CD14-positive monocyte (primary cell): Measurements from ENCODE around the gene RPL3. TPM values are rescaled to one million over a fixed set of nuclear protein-coding genes. Genes with fewer than 3 reads are reported as not detected.

Experiments
- DNase-seq, 3 donors: peaks; one replicate each; pipeline ENCODE4 v3.0.0-alpha.2; 2011 to 2022
- H2AFZ ChIP-seq: 2 replicates; pipeline ENCODE4 v1.6.0; 2012; ENCODE audit warnings: mild to moderate bottlenecking, low read depth, low read length, inconsistent platforms; ENCODE audit not compliant: insufficient read depth, poor library complexity, severe bottlenecking
- H3K27ac ChIP-seq, 2 donors: 1 replicate in 1 of 2; 2 replicates in 1 of 2; pipeline ENCODE4 v1.5.1; 2012 to 2013; ENCODE audit warnings: low read length in 2 of 2, control low read depth in 1 of 2, inconsistent platforms in 1 of 2, low read depth in 1 of 2, mild to moderate bottlenecking in 1 of 2
- H3K27me3 ChIP-seq, 2 donors: one replicate each; pipeline versions ENCODE4 v1.6.0 to v1.6.1; 2011 to 2013; ENCODE audit warnings: low read length in 2 of 2; ENCODE audit not compliant: control insufficient read depth in 2 of 2, insufficient read depth in 2 of 2
- H3K36me3 ChIP-seq, 2 donors: replicated peaks in 1 of 2; 1 replicate in 1 of 2; 2 replicates in 1 of 2; pipeline versions ENCODE4 v1.5.1 to v1.6.1; 2012 to 2013; ENCODE audit warnings: low read length in 2 of 2, control low read depth in 1 of 2, inconsistent platforms in 1 of 2, mild to moderate bottlenecking in 1 of 2; ENCODE audit not compliant: insufficient read depth in 2 of 2, control insufficient read depth in 1 of 2
- H3K4me1 ChIP-seq, 2 donors: 1 replicate in 1 of 2; 2 replicates in 1 of 2; pipeline versions ENCODE4 v1.5.1 to v1.6.1; 2012 to 2013; ENCODE audit warnings: low read length in 2 of 2, control low read depth in 1 of 2, inconsistent platforms in 1 of 2, mild to moderate bottlenecking in 1 of 2, moderate library complexity in 1 of 2; ENCODE audit not compliant: insufficient read depth in 2 of 2, control insufficient read depth in 1 of 2
- H3K4me2 ChIP-seq: replicated peaks from 2 replicates; pipeline ENCODE3; 2012; ENCODE audit warnings: low read length, moderate library complexity, mild to moderate bottlenecking; ENCODE audit not compliant: poor library complexity, severe bottlenecking; ENCODE audit errors: extremely low read depth
- H3K4me3 ChIP-seq, 3 experiments: fragments of 200-600 bp in 1 of 3; sonication (generic) in 1 of 3; replicated peaks in 1 of 3; 1 replicate in 2 of 3; 2 replicates in 1 of 3; pipeline ENCODE4 v1.5.1; 2011 to 2013; ENCODE audit warnings: low read length in 3 of 3, mild to moderate bottlenecking in 3 of 3, control low read depth in 2 of 3, low read depth in 2 of 3, inconsistent platforms in 1 of 3, moderate library complexity in 1 of 3
- H3K79me2 ChIP-seq: 2 replicates; pipeline ENCODE4 v1.6.0; 2012; ENCODE audit warnings: mild to moderate bottlenecking, control low read depth, inconsistent platforms, low read length, moderate library complexity; ENCODE audit not compliant: insufficient read depth
- H3K9ac ChIP-seq: 2 replicates; pipeline ENCODE4 v1.6.0; 2017; ENCODE audit warnings: low read length, mild to moderate bottlenecking; ENCODE audit not compliant: insufficient read depth, poor library complexity, severe bottlenecking
- H3K9me3 ChIP-seq, 2 donors: replicated peaks in 1 of 2; 1 replicate in 1 of 2; 2 replicates in 1 of 2; pipeline versions ENCODE4 v1.5.1 to v1.6.1; 2012 to 2013; ENCODE audit warnings: low read length in 2 of 2, control low read depth in 1 of 2; ENCODE audit not compliant: control insufficient read depth in 1 of 2, insufficient read depth in 1 of 2
- H4K20me1 ChIP-seq: 2 replicates; pipeline ENCODE4 v1.6.0; 2012; ENCODE audit warnings: mild to moderate bottlenecking, low read length, control low read depth, moderate library complexity; ENCODE audit not compliant: insufficient read depth
- H3K27ac Mint-ChIP-seq, 7 donors: one replicate each; pipeline ENCODE4 v1.8.0; 2020; ENCODE audit warnings: mild to moderate bottlenecking in 7 of 7, mixed read lengths in 7 of 7, moderate library complexity in 6 of 7, inconsistent platforms in 2 of 7
- H3K27me3 Mint-ChIP-seq, 3 donors: one replicate each; pipeline ENCODE4 v1.8.0; 2021 to 2022; ENCODE audit warnings: low read depth in 3 of 3, mild to moderate bottlenecking in 3 of 3, mixed read lengths in 3 of 3, moderate library complexity in 3 of 3, inconsistent platforms in 1 of 3
- H3K36me3 Mint-ChIP-seq, 2 donors: one replicate each; pipeline ENCODE4 v1.8.0; 2020; ENCODE audit warnings: mixed read lengths in 2 of 2, inconsistent platforms in 1 of 2, mild to moderate bottlenecking in 1 of 2
- H3K4me1 Mint-ChIP-seq: one replicate; pipeline ENCODE4 v1.8.0; 2020; ENCODE audit warnings: mild to moderate bottlenecking, mixed read lengths
- H3K4me3 Mint-ChIP-seq, 2 donors: one replicate each; pipeline ENCODE4 v1.8.0; 2020; ENCODE audit warnings: mild to moderate bottlenecking in 2 of 2, mixed read lengths in 2 of 2, moderate library complexity in 1 of 2
- H3K9me3 Mint-ChIP-seq, 7 donors: one replicate each; pipeline ENCODE4 v1.8.0; 2020 to 2022; ENCODE audit warnings: mixed read lengths in 7 of 7, mild to moderate bottlenecking in 6 of 7, moderate library complexity in 6 of 7, inconsistent platforms in 2 of 7
- WGBS: methylation state at CpG from one replicate; pipeline ENCODE4 v1.1.5; 2013; ENCODE audit warnings: missing lambda C conversion rate; ENCODE audit not compliant: insufficient coverage; 5-methylcytosine and 5-hydroxymethylcytosine counted together
- intact Hi-C, 2 donors: fragments of 100-400 bp; cut with micrococcal nuclease; formaldehyde crosslinking; loops; one replicate each; pipeline versions ENCODE4 v1.15.0 to v1.15.1; 2023
- polyA plus RNA-seq, 3 donors: library from polyadenylated mRNA; depleted of rRNA in 1 of 3; unstranded in 2 of 3; stranded (reverse) in 1 of 3; fragments of 300-500 nt in 2 of 3; fragments of >200 nt in 1 of 3; fragmentation: Illumina TruSeq in 2 of 3; gene quantifications; 1 replicate in 2 of 3; 2 replicates in 1 of 3; pipeline ENCODE4 v1.2.3, GENCODE V29; 2012 to 2021
- TF ChIP-seq, protein P1 (sequence below): fragments of 200-600 bp; IDR thresholded peaks from one replicate; pipeline ENCODE4 v1.8.0; 2022; ENCODE audit warnings: antibody characterized with exemption, mild to moderate bottlenecking

The RPL3 gene
- polyA plus RNA-seq, 3 donors, result 604 to 2,104 (median 698) TPM

DNA sequence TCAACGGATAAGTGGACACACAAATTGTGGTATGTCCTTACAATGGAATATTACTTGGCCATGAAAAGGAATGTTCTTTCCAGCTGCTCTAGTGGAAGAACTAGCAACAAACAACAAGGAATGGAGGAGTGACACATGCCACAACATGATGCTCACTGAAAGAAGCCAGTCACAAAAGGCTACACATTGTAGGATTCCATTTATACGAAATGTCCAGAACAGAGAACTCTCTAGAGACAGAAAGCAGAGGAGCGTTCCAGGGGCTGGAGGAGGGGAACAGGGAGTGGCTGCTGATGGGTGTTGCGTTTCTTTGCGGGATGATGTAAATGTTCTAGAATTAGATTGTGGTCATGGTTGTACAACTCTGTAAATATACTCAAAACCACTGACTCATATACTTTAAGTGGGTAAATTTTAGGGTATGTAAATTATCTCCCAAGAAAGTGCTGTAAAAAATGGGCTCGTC, 42.2 kb downstream of the RPL3 start:
- Histone ChIP-seq H3K4me3 (peak overlapping the region in 1 of 3 experiments; percentile 11), H2AFZ (no peak overlapping the region), H3K4me2 (peak overlapping the region; percentile 28), H3K9me3 (no peaks in the 10 kb centered on the region), H3K4me1 (peaks cover 33 to 44% of the 10 kb centered on the region in 2 donors), H4K20me1 (no peaks in the 10 kb centered on the region), H3K9ac (peak overlapping the region; percentile 15), H3K36me3 (no peaks in the 10 kb centered on the region), H3K79me2 (no peaks in the 10 kb centered on the region), H3K27me3 (peaks cover 3 to 31% of the 10 kb centered on the region in 2 donors), H3K27ac (peak overlapping the region in 1 of 2 donors; percentile 77)
- TF ChIP-seq, protein P1, sequence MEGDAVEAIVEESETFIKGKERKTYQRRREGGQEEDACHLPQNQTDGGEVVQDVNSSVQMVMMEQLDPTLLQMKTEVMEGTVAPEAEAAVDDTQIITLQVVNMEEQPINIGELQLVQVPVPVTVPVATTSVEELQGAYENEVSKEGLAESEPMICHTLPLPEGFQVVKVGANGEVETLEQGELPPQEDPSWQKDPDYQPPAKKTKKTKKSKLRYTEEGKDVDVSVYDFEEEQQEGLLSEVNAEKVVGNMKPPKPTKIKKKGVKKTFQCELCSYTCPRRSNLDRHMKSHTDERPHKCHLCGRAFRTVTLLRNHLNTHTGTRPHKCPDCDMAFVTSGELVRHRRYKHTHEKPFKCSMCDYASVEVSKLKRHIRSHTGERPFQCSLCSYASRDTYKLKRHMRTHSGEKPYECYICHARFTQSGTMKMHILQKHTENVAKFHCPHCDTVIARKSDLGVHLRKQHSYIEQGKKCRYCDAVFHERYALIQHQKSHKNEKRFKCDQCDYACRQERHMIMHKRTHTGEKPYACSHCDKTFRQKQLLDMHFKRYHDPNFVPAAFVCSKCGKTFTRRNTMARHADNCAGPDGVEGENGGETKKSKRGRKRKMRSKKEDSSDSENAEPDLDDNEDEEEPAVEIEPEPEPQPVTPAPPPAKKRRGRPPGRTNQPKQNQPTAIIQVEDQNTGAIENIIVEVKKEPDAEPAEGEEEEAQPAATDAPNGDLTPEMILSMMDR, result no peak
- H3K4me3 Mint-ChIP-seq, result peak overlapping the region in 1 of 2 donors; percentile 63
- H3K27me3 Mint-ChIP-seq, result peaks cover 32 to 54% (median 50%) of the 10 kb centered on the region in 3 donors
- WGBS, result no CpG with 5 or more reads among the region's 6 CpGs
- intact Hi-C loops, result loop anchor here (2.0 to 5.0 kb wide), 3 partner anchors 32 to 335 kb away; no protein-coding TSS in a partner anchor
- H3K27ac Mint-ChIP-seq, result peak overlapping the region; percentile 81 to 96 (median 90)
- H3K9me3 Mint-ChIP-seq, result peaks cover 2 to 14% (median 8%) of the 10 kb centered on the region in 7 donors
- peaks cover 42% of the 10 kb centered on the region for H3K4me1 Mint-ChIP-seq
- H3K36me3 Mint-ChIP-seq, result peaks cover 0 to 6% of the 10 kb centered on the region in 2 donors
- DNase-seq, result peak; percentile 61 to 83 (median 72)

- H3K27ac Mint-ChIP-seq, result peak overlapping the region; percentile 80 to 96 (median 83)
- peaks cover 27 to 38% of the 10 kb centered on the region in 2 donors for H3K4me1 ChIP-seq
- H4K20me1 ChIP-seq, result no peaks in the 10 kb centered on the region
- H3K9me3 ChIP-seq, result no peaks in the 10 kb centered on the region
- H3K27me3 ChIP-seq, result peaks cover 3 to 31% of the 10 kb centered on the region in 2 donors
- H3K4me3 Mint-ChIP-seq, result peak overlapping the region; percentile 6 to 63
- no peak overlapping the region for H2AFZ ChIP-seq
- 90% methylated on average over 2 of the region's 12 CpGs for WGBS
- peak; percentile 47 to 79 (median 56) for DNase-seq
- no peak overlapping the region for H3K4me3 ChIP-seq
- H3K9ac ChIP-seq, result no peak overlapping the region
- intact Hi-C loops, result loop anchor here (2.0 to 5.0 kb wide), 3 partner anchors 32 to 334 kb away; no protein-coding TSS in a partner anchor
- peak overlapping the region in 1 of 2 donors; percentile 77 for H3K27ac ChIP-seq
- TF ChIP-seq, protein P1, result no peak
- H3K4me2 ChIP-seq, result peak overlapping the region; percentile 28
- peaks cover 32 to 51% (median 48%) of the 10 kb centered on the region in 3 donors for H3K27me3 Mint-ChIP-seq
- peaks cover 0 to 6% of the 10 kb centered on the region in 2 donors for H3K36me3 Mint-ChIP-seq
- H3K79me2 ChIP-seq, result no peaks in the 10 kb centered on the region
- peaks cover 36% of the 10 kb centered on the region for H3K4me1 Mint-ChIP-seq
- H3K36me3 ChIP-seq, result no peaks in the 10 kb centered on the region
- H3K9me3 Mint-ChIP-seq, result peaks cover 2 to 14% (median 8%) of the 10 kb centered on the region in 7 donors
Measured at GRCh38 chr22:39276440-39277141, 42.8 kb downstream of the RPL3 start.
